GM12878 (cell line): ENCODE data around the gene ATXN1. TPM values are rescaled to one million over a fixed set of nuclear protein-coding genes. Genes with fewer than 3 reads are reported as not detected.

Experiments used
- ATAC-seq: fragments of 200-7000 bp; cut with Tn5 transposase; 3 replicates; pipeline ENCODE4 v1.9.1; 2020; ENCODE audit warnings: mild to moderate bottlenecking, moderate library complexity
- BruUV-seq: library from RNA; stranded (reverse); fragments of 400-500 nt; replicated peaks from 2 replicates; lab custom pipeline; 2021; lab: Mats Ljungman, UMichigan
- CTCF ChIA-PET: fragments of 300-600 bp; sonication (Branson Sonifier 250); formaldehyde crosslinking; extraction: SDS; loops from one replicate; lab custom pipeline; 2021; ENCODE audit warnings: inconsistent platforms; lab: Yijun Ruan, JAX
- POLR2A ChIA-PET: fragments of 350-600 bp; formaldehyde crosslinking; extraction: SDS; loops from one replicate; lab custom pipeline; 2021; ENCODE audit warnings: inconsistent platforms; lab: Charles Lee
- RAD21 ChIA-PET: fragments of 300-600 bp; sonication (Branson Sonifier 250); formaldehyde crosslinking; loops from one replicate; lab custom pipeline; 2023; ENCODE audit warnings: antibody characterized with exemption; ENCODE audit not compliant: unreplicated experiment; lab: Charles Lee
- SMC1A ChIA-PET: fragments of 300-600 bp; sonication (Branson Sonifier 250); formaldehyde crosslinking; loops from one replicate; lab custom pipeline; 2023; ENCODE audit not compliant: unreplicated experiment, uncharacterized antibody; lab: Charles Lee
- DNase-seq: peaks from one replicate; pipeline ENCODE4 v3.0.0-alpha.2; 2011; ENCODE audit warnings: low read depth, low spot score
- FAIRE-seq: peaks from 3 replicates; lab custom pipeline; 2011; peaks lifted over from hg19 to GRCh38; lab: Jason Lieb, UNC
- H2AFZ ChIP-seq: 2 replicates; pipeline ENCODE4 v1.6.0; 2011; ENCODE audit warnings: low read depth, low read length, control low read depth; ENCODE audit not compliant: control insufficient read depth
- H3K27ac ChIP-seq: 2 replicates; pipeline ENCODE4 v1.5.1; 2011; ENCODE audit warnings: control low read depth; ENCODE audit not compliant: control insufficient read depth, insufficient read depth
- H3K27me3 ChIP-seq, 2 experiments: replicated peaks in 1 of 2; 2 replicates each; pipeline versions ENCODE4 v1.6.0 to v1.6.1; 2011; ENCODE audit warnings: low read length in 1 of 2; ENCODE audit not compliant: control insufficient read depth in 2 of 2, insufficient read depth in 2 of 2
- H3K36me3 ChIP-seq, 2 experiments: 2 replicates each; pipeline ENCODE4 v1.5.1; 2011; ENCODE audit warnings: low read length in 1 of 2; ENCODE audit not compliant: control insufficient read depth in 2 of 2, insufficient read depth in 2 of 2
- H3K4me1 ChIP-seq: 2 replicates; pipeline ENCODE4 v1.6.1; 2011; ENCODE audit warnings: mild to moderate bottlenecking, low read length, moderate library complexity, mixed read lengths; ENCODE audit not compliant: control insufficient read depth, insufficient read depth
- H3K4me2 ChIP-seq: 2 replicates; pipeline ENCODE4 v1.6.0; 2011; ENCODE audit warnings: control low read depth; ENCODE audit not compliant: control insufficient read depth, insufficient read depth
- H3K4me3 ChIP-seq: fragments of 200-600 bp; sonication (generic); 2 replicates; pipeline ENCODE4 v1.5.1; 2016
- H3K79me2 ChIP-seq: 2 replicates; pipeline ENCODE4 v1.6.0; 2011; ENCODE audit warnings: low read length; ENCODE audit not compliant: control insufficient read depth, insufficient read depth
- H3K9ac ChIP-seq: 2 replicates; pipeline ENCODE4 v1.8.0; 2011; ENCODE audit warnings: low read length, control low read depth, mixed read lengths; ENCODE audit not compliant: control insufficient read depth, insufficient read depth
- H3K9me3 ChIP-seq: replicated peaks from 3 replicates; pipeline ENCODE4 v1.5.1; 2011; ENCODE audit warnings: mild to moderate bottlenecking, low read length; ENCODE audit not compliant: control insufficient read depth, insufficient read depth
- H4K20me1 ChIP-seq: 2 replicates; pipeline ENCODE4 v1.6.0; 2011; ENCODE audit not compliant: control insufficient read depth, insufficient read depth
- ASH2L ChIP-seq: fragments of 300-600, 200-600 bp; sonication (generic); IDR thresholded peaks from 2 replicates; pipeline ENCODE4 v1.6.1; 2017; ENCODE audit warnings: low read depth, mild to moderate bottlenecking, borderline replicate concordance
- CBX5 ChIP-seq: sonication (generic); IDR thresholded peaks from 2 replicates; pipeline ENCODE4 v1.6.1; 2016; ENCODE audit warnings: low read depth, moderate library complexity, mild to moderate bottlenecking, inconsistent platforms
- KAT2A ChIP-seq: conservative IDR thresholded peaks from 2 replicates; pipeline ENCODE4 v1.6.1; 2011; ENCODE audit warnings: low read depth, low read length; ENCODE audit not compliant: control insufficient read depth
- MTA3 ChIP-seq: IDR thresholded peaks from 2 replicates; pipeline ENCODE4 v1.6.1; 2012; ENCODE audit warnings: low read length, inconsistent platforms, borderline replicate concordance
- MXI1 ChIP-seq: fragments of 150-350 bp; IDR thresholded peaks from 2 replicates; pipeline ENCODE4 v1.6.1; 2011; ENCODE audit warnings: low read depth, mild to moderate bottlenecking, inconsistent platforms, low read length, improper control_type of control experiment
- PBX3 ChIP-seq: IDR thresholded peaks from 2 replicates; pipeline ENCODE4 v1.6.1; 2011; ENCODE audit warnings: mild to moderate bottlenecking, low read depth, low read length, moderate library complexity; ENCODE audit not compliant: insufficient replicate concordance
- SIN3A ChIP-seq: IDR thresholded peaks from 2 replicates; pipeline ENCODE4 v1.6.1; 2012; ENCODE audit warnings: low read depth, low read length, improper control_type of control experiment
- SMAD5 ChIP-seq: IDR thresholded peaks from 2 replicates; pipeline ENCODE4 v1.6.1; 2016; ENCODE audit warnings: antibody characterized with exemption, low read depth
- TARDBP ChIP-seq: IDR thresholded peaks from 2 replicates; pipeline ENCODE4 v1.6.1; 2016; ENCODE audit warnings: borderline replicate concordance
- YY1 ChIP-seq: IDR thresholded peaks from 2 replicates; pipeline ENCODE4 v1.6.1; 2011; ENCODE audit warnings: low read depth, mild to moderate bottlenecking, low read length
- ZBTB40 ChIP-seq: fragments of 450-650 bp; IDR thresholded peaks from 2 replicates; pipeline ENCODE4 v1.6.1; 2016; ENCODE audit warnings: mild to moderate bottlenecking, moderate library complexity, borderline replicate concordance
- ZNF217 ChIP-seq: fragments of 450-650 bp; IDR thresholded peaks from 2 replicates; pipeline ENCODE4 v1.6.1; 2017; ENCODE audit warnings: antibody characterized with exemption, mild to moderate bottlenecking
- ZNF274 ChIP-seq: IDR thresholded peaks from one replicate; pipeline ENCODE4 v1.8.0; 2011; ENCODE audit not compliant: insufficient read length, insufficient read depth
- ZNF622 ChIP-seq: fragments of 450-650 bp; IDR thresholded peaks from 2 replicates; pipeline ENCODE4 v1.6.1; 2017; ENCODE audit warnings: mild to moderate bottlenecking, inconsistent platforms
- WGBS: methylation state at CpG from one replicate; pipeline ENCODE4 v1.1.6; 2016; ENCODE audit warnings: low lambda C conversion rate; ENCODE audit not compliant: insufficient replicate concordance, insufficient coverage; ENCODE audit errors: missing lambda C conversion rate; 5-methylcytosine and 5-hydroxymethylcytosine counted together
- in situ Hi-C: fragments of 300-500 bp; cut with MboI; formaldehyde crosslinking; loops from 9 replicates; pipeline ENCODE4 v1.14.3; 2018; ENCODE audit warnings: mixed read lengths
- intact Hi-C: fragments of 100-400 bp; cut with micrococcal nuclease; formaldehyde crosslinking; loops from one replicate; pipeline ENCODE4 v1.14.2; 2022; ENCODE audit not compliant: unreplicated experiment
- polyA plus RNA-seq, 11 experiments: library from polyadenylated mRNA; depleted of rRNA in 4 of 11; unstranded in 6 of 11; stranded (reverse) in 5 of 11; fragments of >200 nt; fragmentation: Nextera tagmentation in 4 of 11; fragmentation: Illumina TruSeq in 1 of 11; extraction: Ambion mirVana in 4 of 11; extraction: Trizol in 1 of 11; gene quantifications; 1 replicate in 1 of 11; 2 replicates in 10 of 11; pipeline versions ENCODE4 v1.2.1 to v1.2.3, GENCODE V29; 2011 to 2016; ENCODE audit warnings: inconsistent platforms in 2 of 11, missing spikeins in 2 of 11, low read depth in 1 of 11
- total RNA-seq, 4 experiments: library from RNA; depleted of rRNA in 3 of 4; stranded (reverse); fragments of >200 nt in 3 of 4; fragmentation: Illumina TruSeq in 1 of 4; extraction: Trizol in 1 of 4; gene quantifications; 2 replicates each; pipeline versions ENCODE4 v1.2.1 to v1.2.3, GENCODE V29; 2013 to 2021

ATXN1 gene
- total and polyA plus RNA-seq, 10 of the 15 experiments (the other 5 are each of a cell fraction or from before 2014, with no cell fraction given), result 12.2 to 51.2 (median 20.5) TPM

GRCh38 chr6:16583144-16583762 is 178.0 kb downstream of the ATXN1 start:
- DNase-seq (no peak), FAIRE-seq (no peak), ATAC-seq (no peak)
- H3K27ac ChIP-seq, result no peak overlapping the region
- 85% methylated on average over 12 of the region's 12 CpGs for WGBS
- H4K20me1 ChIP-seq, result no peaks in the 10 kb centered on the region
- CTCF ChIA-PET, result interaction anchor here (1.0 to 1.9 kb wide), 4 partner anchors 9 to 67 kb away, joined by 3 to 5 read pairs (median 4); no protein-coding TSS in a partner anchor
- no TSS peak for BruUV-seq
- H3K9ac ChIP-seq, result no peak overlapping the region
- H3K79me2 ChIP-seq, result no peaks in the 10 kb centered on the region
- H3K9me3 ChIP-seq, result peaks cover 3% of the 10 kb centered on the region; the same call in 1 of the 3 replicates
- H3K4me3 ChIP-seq, result no peak overlapping the region
- intact Hi-C loops, result no loop called here
- no peak overlapping the region for H3K4me2 ChIP-seq
- in situ Hi-C loops, result no loop called here
- POLR2A ChIA-PET, result interaction anchor here (1.3 to 1.5 kb wide), 2 partner anchors 9 to 19 kb away, joined by 3 to 5 read pairs; no protein-coding TSS in a partner anchor
- peaks cover 0 to 2% of the 10 kb centered on the region in 2 experiments; a peak in 2 of 4 replicates for H3K36me3 ChIP-seq
- H3K27me3 ChIP-seq, result no peaks in the 10 kb centered on the region
- no peak overlapping the region for H2AFZ ChIP-seq
- TF ChIP-seq MTA3 (no peak), ASH2L (no peak), ZNF274 (no peak), TARDBP (no peak), ZBTB40 (no peak), ZNF622 (no peak), CBX5 (no peak), PBX3 (no peak), ZNF217 (no peak), KAT2A (no peak), SMAD5 (no peak), YY1 (no peak), MXI1 (no peak), SIN3A (no peak)
- RAD21 ChIA-PET, result interaction anchor here (0.6 to 1.3 kb wide), 7 partner anchors 19 to 275 kb away, joined by 3 to 4 read pairs (median 3); no protein-coding TSS in a partner anchor
- peaks cover 8% of the 10 kb centered on the region for H3K4me1 ChIP-seq
- SMC1A ChIA-PET, result interaction anchor here (1.0 to 2.3 kb wide), 7 partner anchors 9 to 251 kb away, joined by 3 to 10 read pairs (median 6); no protein-coding TSS in a partner anchor
